ENCODE measurements around the gene IFI44L. TPM values are rescaled to one million over a fixed set of nuclear protein-coding genes. Genes with fewer than 3 reads are reported as not detected.
A peak's percentile ranks its signal among the peaks of the same experiment; 100 is the strongest.

The IFI44L gene
- total RNA-seq, 1 donor from 2014 or later: 16.7 TPM

DNA sequence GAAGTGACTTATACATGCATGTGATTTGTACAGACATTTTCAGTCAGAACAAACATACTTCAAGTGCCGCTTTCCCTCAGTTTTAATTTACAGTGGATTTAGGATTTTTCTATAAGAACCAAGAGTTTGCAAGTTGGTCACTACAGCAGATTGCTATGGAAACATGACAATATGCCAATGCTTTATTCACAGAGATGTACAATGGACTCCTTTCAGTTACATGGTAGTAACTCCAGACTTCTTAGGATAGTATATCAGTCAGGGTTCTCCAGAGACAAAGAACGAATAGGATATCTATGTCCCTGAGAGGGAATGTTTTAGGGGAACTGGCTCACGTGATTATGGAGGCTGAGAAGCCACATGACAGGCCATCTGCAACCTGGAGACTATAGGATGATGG is 56.7 kb downstream of the IFI44L start:
- Mint-ChIP-seq H3K27ac (no peak overlapping the region), H3K9me3 (no peaks in the 10 kb centered on the region), H3K36me3 (ENCODE audit: low read depth) (no peaks in the 10 kb centered on the region), H3K4me1 (ENCODE audit: low read depth) (peaks cover 29% of the 10 kb centered on the region), H3K27me3 (ENCODE audit: insufficient read depth) (peaks cover 8% of the 10 kb centered on the region), H3K4me3 (no peak overlapping the region)
- no peak for DNase-seq (ENCODE audit: low spot score)
- intact Hi-C loops (cut with micrococcal nuclease): loop anchor here (1.0 to 2.0 kb wide), 4 partner anchors 26 to 547 kb away; no protein-coding TSS in a partner anchor

DNA sequence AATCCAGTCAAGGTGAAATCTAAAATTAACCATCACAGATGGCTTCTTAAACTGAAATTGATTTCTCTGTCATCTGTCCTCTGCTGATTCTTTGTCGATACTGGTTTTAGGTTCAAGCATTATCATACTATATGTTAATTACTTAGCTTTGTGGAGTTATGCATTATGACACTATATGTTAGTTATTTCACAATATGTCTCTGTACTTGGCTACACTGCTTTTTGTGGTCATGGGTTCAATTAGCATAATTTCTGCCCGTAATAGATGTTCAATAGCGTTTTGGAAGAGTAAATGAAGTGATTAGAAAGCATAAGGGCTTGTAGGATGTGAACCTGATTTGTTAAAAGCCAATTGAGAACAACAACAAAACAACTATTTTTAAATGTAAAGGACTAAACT is 57.5 kb downstream of the IFI44L start:
- Mint-ChIP-seq H3K27me3 (ENCODE audit: insufficient read depth) (peaks cover 11% of the 10 kb centered on the region), H3K36me3 (ENCODE audit: low read depth) (no peaks in the 10 kb centered on the region), H3K4me1 (ENCODE audit: low read depth) (peaks cover 28% of the 10 kb centered on the region), H3K4me3 (no peak overlapping the region), H3K27ac (peak overlapping the region; percentile 32), H3K9me3 (no peaks in the 10 kb centered on the region)
- DNase-seq (ENCODE audit: low spot score): no peak
- intact Hi-C loops (cut with micrococcal nuclease): loop anchor here (2.0 kb wide), 1 partner anchor 27 kb away; no protein-coding TSS in a partner anchor

DNA sequence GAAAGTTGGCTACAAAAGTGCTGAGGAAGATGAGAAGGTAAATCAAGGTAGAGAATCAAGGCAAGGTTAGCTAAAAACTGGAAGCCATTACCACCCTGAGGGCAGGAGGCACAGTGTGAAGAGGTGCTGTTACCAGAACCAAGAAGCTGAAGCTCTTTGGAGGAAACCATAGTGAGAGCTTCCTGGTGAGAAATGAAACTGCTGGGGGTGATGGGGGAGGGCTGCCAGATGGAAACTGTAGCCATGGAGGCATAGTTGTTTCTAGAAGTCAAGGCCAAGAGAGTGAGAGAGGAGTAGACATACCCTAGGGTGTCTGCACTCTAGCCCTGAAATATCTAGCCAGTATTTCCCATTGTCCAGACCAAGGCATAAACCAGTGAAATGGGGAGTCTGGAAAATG is 58.1 kb downstream of the IFI44L start:
- Mint-ChIP-seq H3K9me3 (no peaks in the 10 kb centered on the region), H3K4me1 (ENCODE audit: low read depth) (peaks cover 28% of the 10 kb centered on the region), H3K4me3 (no peak overlapping the region), H3K27ac (peak overlapping the region; percentile 27), H3K36me3 (ENCODE audit: low read depth) (no peaks in the 10 kb centered on the region), H3K27me3 (ENCODE audit: insufficient read depth) (peaks cover 11% of the 10 kb centered on the region)
- intact Hi-C loops (cut with micrococcal nuclease): no loop called here
- peak; percentile 8 for DNase-seq (ENCODE audit: low spot score)

DNA sequence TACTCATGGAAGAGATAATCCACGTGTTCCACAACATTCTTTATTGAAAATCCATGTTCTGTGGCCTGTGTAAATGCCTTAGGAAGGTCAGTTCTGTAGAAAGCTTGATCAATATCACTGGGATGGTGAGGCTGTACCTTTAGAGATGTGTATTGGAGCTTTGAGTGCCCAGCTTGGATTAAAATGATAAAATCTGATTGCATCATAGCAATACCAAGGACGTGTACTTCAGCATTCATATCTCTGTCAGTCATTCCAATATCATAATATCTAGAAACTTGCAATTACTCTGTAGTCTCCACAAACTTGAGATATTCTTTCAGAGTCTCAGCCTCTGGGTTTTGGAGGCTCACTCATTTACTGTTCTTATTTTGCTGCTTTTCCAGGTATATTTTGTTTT is 61.0 kb downstream of the IFI44L start:
- DNase-seq (ENCODE audit: low spot score): no peak
- H3K4me1 Mint-ChIP-seq (ENCODE audit: low read depth): peaks cover 27% of the 10 kb centered on the region
- peaks cover 23% of the 10 kb centered on the region for H3K27me3 Mint-ChIP-seq (ENCODE audit: insufficient read depth)
- H3K27ac Mint-ChIP-seq: no peak overlapping the region
- H3K36me3 Mint-ChIP-seq (ENCODE audit: low read depth): no peaks in the 10 kb centered on the region
- intact Hi-C loops (cut with micrococcal nuclease): no loop called here
- H3K4me3 Mint-ChIP-seq: no peak overlapping the region
- no peaks in the 10 kb centered on the region for H3K9me3 Mint-ChIP-seq

DNA sequence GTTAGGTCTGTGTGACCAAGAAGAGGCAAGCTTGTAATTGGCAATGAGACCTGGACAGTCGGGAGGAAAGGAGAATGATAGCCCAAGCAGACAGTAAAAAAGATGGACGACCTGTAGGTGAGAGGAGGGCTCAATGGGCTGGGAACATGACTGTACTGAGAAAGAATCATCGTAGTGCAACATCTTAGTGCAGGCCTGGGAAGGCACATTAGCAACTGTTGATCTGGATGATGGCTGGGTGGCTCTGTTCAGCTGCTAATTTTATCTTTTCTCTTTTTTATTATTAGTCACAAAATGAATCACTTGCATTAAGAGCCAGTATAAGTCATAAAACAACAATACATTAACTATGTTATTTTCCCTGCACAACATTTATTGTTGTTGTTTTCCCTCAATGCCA is 62.2 kb downstream of the IFI44L start:
- peaks cover 27% of the 10 kb centered on the region for H3K27me3 Mint-ChIP-seq (ENCODE audit: insufficient read depth)
- H3K36me3 Mint-ChIP-seq (ENCODE audit: low read depth): no peaks in the 10 kb centered on the region
- no peak overlapping the region for H3K4me3 Mint-ChIP-seq
- peaks cover 17% of the 10 kb centered on the region for H3K4me1 Mint-ChIP-seq (ENCODE audit: low read depth)
- H3K9me3 Mint-ChIP-seq: no peaks in the 10 kb centered on the region
- DNase-seq (ENCODE audit: low spot score): no peak
- no peak overlapping the region for H3K27ac Mint-ChIP-seq
- intact Hi-C loops (cut with micrococcal nuclease): no loop called here

DNA sequence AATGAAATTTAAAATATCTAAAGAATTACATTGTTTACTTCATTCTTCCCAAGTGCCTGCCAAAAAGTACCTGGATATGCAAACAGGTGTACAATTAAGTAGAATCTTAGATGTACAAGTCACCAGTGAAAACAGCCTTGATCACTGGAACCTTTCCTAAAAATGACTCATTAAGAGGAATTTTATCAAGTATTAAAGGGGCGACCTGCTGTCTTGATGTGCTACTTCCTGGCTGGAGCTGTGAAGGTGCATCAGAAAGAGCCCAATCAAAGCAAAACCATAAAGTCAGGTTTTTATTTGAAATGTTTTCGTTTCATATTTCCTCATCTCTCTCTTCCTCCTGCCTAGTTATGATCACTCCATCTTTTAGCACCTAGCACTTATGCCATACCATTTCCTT is 62.8 kb downstream of the IFI44L start:
- intact Hi-C loops (cut with micrococcal nuclease): no loop called here
- no peaks in the 10 kb centered on the region for H3K36me3 Mint-ChIP-seq (ENCODE audit: low read depth)
- no peak overlapping the region for H3K27ac Mint-ChIP-seq
- peaks cover 27% of the 10 kb centered on the region for H3K27me3 Mint-ChIP-seq (ENCODE audit: insufficient read depth)
- no peak overlapping the region for H3K4me3 Mint-ChIP-seq
- DNase-seq (ENCODE audit: low spot score): no peak
- H3K4me1 Mint-ChIP-seq (ENCODE audit: low read depth): peaks cover 12% of the 10 kb centered on the region
- no peaks in the 10 kb centered on the region for H3K9me3 Mint-ChIP-seq

DNA sequence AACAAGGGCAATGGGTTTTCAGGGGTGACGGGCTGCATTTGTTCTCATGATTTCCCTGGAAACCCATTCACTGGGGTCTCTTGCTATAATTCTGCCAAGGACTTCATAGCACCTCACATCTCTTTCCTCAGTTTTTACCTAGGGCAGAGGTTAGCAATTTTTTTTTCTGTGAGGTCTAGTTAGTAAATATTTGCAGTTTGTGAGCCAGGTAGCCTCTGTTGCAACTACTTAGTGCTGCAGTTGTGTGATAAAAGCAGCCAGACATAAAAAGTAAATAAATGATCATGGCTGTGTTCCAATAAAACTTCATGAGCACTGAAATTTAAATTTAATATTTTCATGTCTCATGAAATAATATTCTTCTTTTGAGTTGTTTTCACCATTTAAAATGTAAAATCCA is 67.1 kb downstream of the IFI44L start:
- H3K27me3 Mint-ChIP-seq (ENCODE audit: insufficient read depth): peaks cover 20% of the 10 kb centered on the region
- H3K27ac Mint-ChIP-seq: no peak overlapping the region
- H3K36me3 Mint-ChIP-seq (ENCODE audit: low read depth): no peaks in the 10 kb centered on the region

DNA sequence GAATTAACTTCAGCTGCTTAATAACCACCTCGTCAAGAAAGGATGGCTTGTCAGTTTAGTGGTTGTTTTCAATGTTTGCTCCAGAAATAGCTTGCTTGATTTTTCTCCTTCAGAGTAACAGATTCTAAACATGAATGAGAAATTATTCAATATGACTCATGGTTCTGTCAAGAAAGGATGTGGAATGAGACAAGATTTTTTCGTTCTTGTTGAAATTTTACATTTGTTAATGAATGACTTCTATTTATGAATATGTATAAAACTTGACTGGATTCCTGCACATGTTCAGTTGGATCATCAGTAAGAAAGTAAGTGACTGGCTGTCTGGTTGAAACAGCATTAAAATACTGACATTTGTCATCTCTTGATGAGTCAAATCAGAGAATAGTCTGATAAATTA is 67.7 kb downstream of the IFI44L start:
- intact Hi-C loops (cut with micrococcal nuclease): no loop called here
- Mint-ChIP-seq H3K9me3 (no peaks in the 10 kb centered on the region), H3K4me3 (no peak overlapping the region), H3K27me3 (ENCODE audit: insufficient read depth) (peaks cover 17% of the 10 kb centered on the region), H3K27ac (no peak overlapping the region), H3K4me1 (ENCODE audit: low read depth) (no peaks in the 10 kb centered on the region), H3K36me3 (ENCODE audit: low read depth) (no peaks in the 10 kb centered on the region)
- DNase-seq (ENCODE audit: low spot score): no peak

More for the DNA sequence above, 67.1 kb downstream of the IFI44L start:
- no peak for DNase-seq (ENCODE audit: low spot score)
- Mint-ChIP-seq H3K9me3 (no peaks in the 10 kb centered on the region), H3K4me1 (ENCODE audit: low read depth) (no peaks in the 10 kb centered on the region), H3K4me3 (no peak overlapping the region)
- intact Hi-C loops (cut with micrococcal nuclease): no loop called here

DNA sequence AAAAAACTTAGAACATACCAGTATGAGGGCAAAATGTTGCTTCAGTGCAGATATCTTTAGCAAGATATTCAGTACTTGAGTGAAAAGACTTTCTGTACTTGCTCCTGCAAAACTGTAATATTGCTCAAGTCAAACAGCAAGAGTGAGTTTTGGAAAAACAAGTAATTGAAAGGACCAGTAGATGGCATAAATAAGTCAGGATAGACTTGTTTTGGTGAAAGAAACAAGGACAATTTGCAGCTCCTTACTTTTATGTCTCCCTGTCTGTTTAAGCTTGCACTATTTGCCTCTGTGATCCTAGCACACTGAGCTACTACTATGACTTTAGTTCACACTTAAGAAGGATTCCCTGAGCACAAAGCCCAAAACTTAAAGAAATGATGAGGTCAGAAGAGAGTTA is 68.4 kb downstream of the IFI44L start:
- intact Hi-C loops (cut with micrococcal nuclease): no loop called here
- no peaks in the 10 kb centered on the region for H3K4me1 Mint-ChIP-seq (ENCODE audit: low read depth)
- H3K36me3 Mint-ChIP-seq (ENCODE audit: low read depth): no peaks in the 10 kb centered on the region
- DNase-seq (ENCODE audit: low spot score): no peak
- H3K27ac Mint-ChIP-seq: no peak overlapping the region
- no peaks in the 10 kb centered on the region for H3K9me3 Mint-ChIP-seq
- H3K27me3 Mint-ChIP-seq (ENCODE audit: insufficient read depth): peaks cover 17% of the 10 kb centered on the region
- H3K4me3 Mint-ChIP-seq: no peak overlapping the region

DNA sequence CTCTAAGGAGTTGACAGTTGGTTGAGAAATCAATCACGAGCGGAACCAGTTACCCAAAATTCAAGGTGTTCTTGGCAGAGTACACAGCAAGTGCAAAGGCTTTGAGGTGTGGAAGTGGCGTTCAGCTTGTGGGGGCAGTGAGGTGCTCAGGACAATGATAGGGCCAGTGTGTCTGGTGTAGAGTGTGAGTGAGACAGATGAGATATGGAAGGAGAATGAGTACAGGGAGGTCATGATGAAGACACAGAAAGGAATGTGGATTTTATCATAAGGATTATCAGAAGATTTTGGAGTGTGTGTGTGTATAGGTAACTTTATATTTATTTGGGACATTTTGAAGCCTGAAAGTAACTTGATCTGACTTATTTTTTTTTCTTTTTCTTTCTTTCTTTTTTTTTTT is 70.3 kb downstream of the IFI44L start:
- H3K9me3 Mint-ChIP-seq: no peaks in the 10 kb centered on the region
- DNase-seq (ENCODE audit: low spot score): no peak
- no peak overlapping the region for H3K27ac Mint-ChIP-seq
- intact Hi-C loops (cut with micrococcal nuclease): no loop called here
- H3K27me3 Mint-ChIP-seq (ENCODE audit: insufficient read depth): peaks cover 10% of the 10 kb centered on the region
- no peaks in the 10 kb centered on the region for H3K4me1 Mint-ChIP-seq (ENCODE audit: low read depth)
- no peak overlapping the region for H3K4me3 Mint-ChIP-seq
- H3K36me3 Mint-ChIP-seq (ENCODE audit: low read depth): no peaks in the 10 kb centered on the region

DNA sequence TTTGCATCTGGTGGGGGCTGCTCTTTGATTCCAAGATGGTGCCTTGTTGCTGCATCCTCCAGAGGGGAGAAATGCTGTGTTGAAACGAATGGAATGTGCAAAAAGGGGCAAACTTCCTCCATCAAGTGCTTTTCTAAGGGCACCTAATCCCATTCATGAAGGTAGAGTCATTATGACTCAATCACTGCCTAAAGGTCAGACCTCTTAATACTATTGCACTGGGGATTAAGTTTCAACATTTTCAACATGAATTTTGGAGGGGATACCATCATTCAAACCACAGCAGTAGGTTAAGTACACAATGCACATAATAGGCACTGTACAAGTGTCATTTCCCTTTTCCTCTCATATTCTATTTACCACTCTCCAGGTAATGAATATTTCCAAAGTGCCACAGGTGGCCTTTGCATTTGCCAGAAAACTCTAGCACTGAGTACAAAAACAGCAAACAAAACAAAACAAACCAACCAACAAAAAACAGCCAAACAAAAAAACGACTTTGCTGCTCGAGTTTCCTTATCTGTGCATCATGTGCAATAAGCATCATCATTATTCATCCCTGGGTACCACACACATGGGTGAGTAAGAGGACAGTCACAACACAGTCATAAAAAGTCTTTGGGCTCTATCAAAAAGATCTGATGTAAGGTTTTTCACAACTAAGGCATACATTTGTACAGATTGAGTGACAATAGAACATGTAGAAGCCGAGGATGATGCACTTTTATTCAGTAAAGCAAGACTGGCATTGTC is 71.9 kb downstream of the IFI44L start:
- H3K4me3 Mint-ChIP-seq: no peak overlapping the region
- no peaks in the 10 kb centered on the region for H3K4me1 Mint-ChIP-seq (ENCODE audit: low read depth)
- no peaks in the 10 kb centered on the region for H3K36me3 Mint-ChIP-seq (ENCODE audit: low read depth)
- H3K27me3 Mint-ChIP-seq (ENCODE audit: insufficient read depth): peaks cover 13% of the 10 kb centered on the region
- intact Hi-C loops (cut with micrococcal nuclease): no loop called here
- H3K27ac Mint-ChIP-seq: no peak overlapping the region
- H3K9me3 Mint-ChIP-seq: no peaks in the 10 kb centered on the region
- DNase-seq (ENCODE audit: low spot score): no peak

All from activated T-helper 1 cell treated with anti-CD3 and anti-CD28 coated beads, Interleukin-12 subunit alpha, Interleukin-12 subunit beta, Interleukin-2, Interleukin-4 antibody, amounts not matched to agents 30 ng/mL and 10 ng/mL and 1 ng/mL, durations not matched to agents 14 hours and 24 hours and 36 hours (primary cell).